MM.1S (cell line): ENCODE data around the gene SPDYE3.
"Not testable (repeated sequence)": the region's sequence is repeated elsewhere in the genome, so short reads cannot be mapped to it uniquely, and the experiment has no call there.

Source experiments
- DNase-seq: peaks from one replicate; pipeline ENCODE4 v3.0.0-alpha.2; 2015
- H2AFZ ChIP-seq: fragments of 300-600 bp; sonication (generic); 2 replicates; pipeline ENCODE4 v1.6.0; 2016; ENCODE audit warnings: antibody characterized with exemption, low read length
- H3F3A ChIP-seq: fragments of 300-600 bp; sonication (generic); 2 replicates; pipeline ENCODE4 v1.6.1; 2016; ENCODE audit warnings: mild to moderate bottlenecking, antibody characterized with exemption, low read length, moderate library complexity, mixed read lengths; ENCODE audit not compliant: insufficient read depth
- H3K27ac ChIP-seq: fragments of 300-600 bp; sonication (generic); 2 replicates; pipeline ENCODE4 v1.5.1; 2016; ENCODE audit warnings: mild to moderate bottlenecking, low read length
- H3K27me3 ChIP-seq: fragments of 300-600 bp; sonication (generic); replicated peaks from 2 replicates; pipeline ENCODE4 v1.6.0; 2016; ENCODE audit warnings: low read length; ENCODE audit not compliant: insufficient read depth
- H3K36me3 ChIP-seq: fragments of 300-600 bp; sonication (generic); replicated peaks from 2 replicates; pipeline ENCODE4 v1.6.1; 2016; ENCODE audit warnings: mild to moderate bottlenecking, low read length, mixed read lengths; ENCODE audit not compliant: insufficient read depth
- H3K4me1 ChIP-seq: fragments of 300-600 bp; sonication (generic); 2 replicates; pipeline ENCODE4 v1.6.1; 2016; ENCODE audit warnings: low read length, mixed read lengths
- H3K4me2 ChIP-seq: fragments of 300-600 bp; sonication (generic); 2 replicates; pipeline ENCODE4 v1.6.0; 2016; ENCODE audit warnings: low read depth, low read length
- H3K4me3 ChIP-seq: fragments of 300-600 bp; sonication (generic); 2 replicates; pipeline ENCODE4 v1.5.1; 2016; ENCODE audit warnings: low read length, mixed read lengths
- H3K79me2 ChIP-seq: fragments of 300-600 bp; sonication (generic); 2 replicates; pipeline ENCODE4 v1.6.1; 2016; ENCODE audit warnings: mixed run types, low read length, mixed read lengths
- H3K9ac ChIP-seq: fragments of 300-600 bp; sonication (generic); 2 replicates; pipeline ENCODE4 v1.6.1; 2016; ENCODE audit warnings: low read length, mixed read lengths
- H3K9me2 ChIP-seq: fragments of 300-600 bp; sonication (generic); replicated peaks from 2 replicates; pipeline ENCODE4 v1.6.1; 2016; ENCODE audit warnings: mild to moderate bottlenecking, low read length, mixed read lengths; ENCODE audit not compliant: insufficient read depth
- H3K9me3 ChIP-seq: fragments of 300-600 bp; sonication (generic); replicated peaks from 2 replicates; pipeline ENCODE4 v1.6.1; 2016; ENCODE audit warnings: mild to moderate bottlenecking, low read length, mixed read lengths; ENCODE audit not compliant: insufficient read depth
- H4K20me1 ChIP-seq: fragments of 300-600 bp; sonication (generic); 2 replicates; pipeline ENCODE4 v1.6.1; 2016; ENCODE audit warnings: mild to moderate bottlenecking, low read length, moderate library complexity, mixed read lengths; ENCODE audit not compliant: insufficient read depth

Gene SPDYE3

GRCh38 chr7:100318329-100318728 is 10.8 kb downstream of the SPDYE3 start:
- DNase-seq, H3F3A ChIP-seq, H3K36me3 ChIP-seq, H3K4me3 ChIP-seq, H3K4me1 ChIP-seq, H3K4me2 ChIP-seq, H2AFZ ChIP-seq, H3K27ac ChIP-seq, H3K9me2 ChIP-seq, H3K9me3 ChIP-seq, H3K27me3 ChIP-seq, H3K9ac ChIP-seq, H4K20me1 ChIP-seq, H3K79me2 ChIP-seq: not testable (repeated sequence)

DNA sequence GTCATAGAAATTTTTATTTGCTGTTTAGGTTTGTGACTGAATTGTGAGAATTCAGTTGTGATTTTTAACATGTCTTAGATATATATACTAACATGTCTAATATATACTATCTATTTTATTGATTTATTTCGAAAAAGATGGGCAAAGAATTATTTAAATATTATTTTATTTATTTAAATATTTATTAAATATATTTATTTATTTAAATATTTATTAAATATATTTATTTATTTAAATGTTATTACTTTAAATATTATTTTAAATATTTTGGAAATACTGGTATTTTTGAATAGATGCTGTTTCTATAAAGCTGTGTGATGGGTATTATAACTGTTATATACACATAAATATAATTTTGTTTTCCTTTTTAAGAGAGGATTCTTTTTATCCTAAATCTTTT is 14.1 kb downstream of the SPDYE3 start:
- not testable (repeated sequence) for H2AFZ ChIP-seq, H3K4me1 ChIP-seq, H4K20me1 ChIP-seq, H3K27me3 ChIP-seq, H3K79me2 ChIP-seq, H3K9me2 ChIP-seq, H3K9ac ChIP-seq, DNase-seq, H3K4me2 ChIP-seq, H3K4me3 ChIP-seq, H3K27ac ChIP-seq, H3K36me3 ChIP-seq, H3F3A ChIP-seq, H3K9me3 ChIP-seq

DNA sequence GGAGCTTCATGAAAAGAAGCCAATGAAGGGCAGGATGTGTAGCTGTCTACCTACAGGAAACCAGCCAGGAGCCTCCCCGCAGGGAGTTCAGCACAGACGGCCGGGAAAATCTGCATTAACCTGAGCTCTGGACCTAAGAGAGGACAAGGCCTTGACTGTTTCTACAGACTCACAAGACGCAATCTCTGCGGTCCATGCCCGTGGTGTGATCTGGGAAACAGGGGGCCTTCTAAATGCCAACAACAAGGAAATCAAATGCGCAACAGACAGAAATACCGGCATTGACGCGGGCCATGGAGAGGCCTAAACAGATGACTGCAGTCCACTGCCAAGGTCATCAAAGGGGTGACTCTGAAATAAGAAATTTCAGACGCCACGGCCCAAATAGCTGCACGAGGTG is 16.7 kb downstream of the SPDYE3 start:
- H2AFZ ChIP-seq, H3K9me3 ChIP-seq, H3K36me3 ChIP-seq, H3K79me2 ChIP-seq, H3K27me3 ChIP-seq, H3K4me2 ChIP-seq, H3K27ac ChIP-seq, DNase-seq, H3K9me2 ChIP-seq, H4K20me1 ChIP-seq, H3K4me3 ChIP-seq, H3F3A ChIP-seq, H3K4me1 ChIP-seq, H3K9ac ChIP-seq: not testable (repeated sequence)

GRCh38 chr7:100325671-100326070 is 18.2 kb downstream of the SPDYE3 start:
- H3K9me3 ChIP-seq, H3K27ac ChIP-seq, H3K9me2 ChIP-seq, H3K79me2 ChIP-seq, DNase-seq, H3K4me3 ChIP-seq, H3K4me2 ChIP-seq, H3F3A ChIP-seq, H3K9ac ChIP-seq, H3K36me3 ChIP-seq, H3K27me3 ChIP-seq, H2AFZ ChIP-seq, H3K4me1 ChIP-seq, H4K20me1 ChIP-seq: not testable (repeated sequence)

DNA sequence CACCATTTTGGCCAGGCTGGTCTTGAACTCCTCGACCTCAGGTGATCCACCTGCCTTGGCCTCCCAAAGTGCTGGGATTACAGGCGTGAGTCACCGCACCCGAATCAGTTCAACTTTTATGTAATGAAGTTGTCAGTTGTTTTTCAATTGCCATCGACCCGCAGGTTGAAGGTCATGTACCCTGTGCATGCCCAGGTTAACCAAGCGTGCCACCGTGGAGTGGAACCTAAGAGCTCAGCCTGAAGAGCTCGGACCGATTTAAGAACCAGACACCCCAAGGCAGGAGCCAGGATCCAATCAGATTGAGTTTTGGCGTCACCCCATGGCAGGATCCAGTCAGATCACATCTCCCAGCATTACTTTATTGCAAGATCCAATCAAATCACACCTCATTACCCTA is 19.4 kb downstream of the SPDYE3 start:
- not testable (repeated sequence) for H3K9ac ChIP-seq, H2AFZ ChIP-seq, H3F3A ChIP-seq, H3K79me2 ChIP-seq, H3K27me3 ChIP-seq, H3K36me3 ChIP-seq, H3K27ac ChIP-seq, H3K4me3 ChIP-seq, H3K9me3 ChIP-seq, H4K20me1 ChIP-seq, H3K4me1 ChIP-seq, H3K9me2 ChIP-seq, DNase-seq, H3K4me2 ChIP-seq

DNA sequence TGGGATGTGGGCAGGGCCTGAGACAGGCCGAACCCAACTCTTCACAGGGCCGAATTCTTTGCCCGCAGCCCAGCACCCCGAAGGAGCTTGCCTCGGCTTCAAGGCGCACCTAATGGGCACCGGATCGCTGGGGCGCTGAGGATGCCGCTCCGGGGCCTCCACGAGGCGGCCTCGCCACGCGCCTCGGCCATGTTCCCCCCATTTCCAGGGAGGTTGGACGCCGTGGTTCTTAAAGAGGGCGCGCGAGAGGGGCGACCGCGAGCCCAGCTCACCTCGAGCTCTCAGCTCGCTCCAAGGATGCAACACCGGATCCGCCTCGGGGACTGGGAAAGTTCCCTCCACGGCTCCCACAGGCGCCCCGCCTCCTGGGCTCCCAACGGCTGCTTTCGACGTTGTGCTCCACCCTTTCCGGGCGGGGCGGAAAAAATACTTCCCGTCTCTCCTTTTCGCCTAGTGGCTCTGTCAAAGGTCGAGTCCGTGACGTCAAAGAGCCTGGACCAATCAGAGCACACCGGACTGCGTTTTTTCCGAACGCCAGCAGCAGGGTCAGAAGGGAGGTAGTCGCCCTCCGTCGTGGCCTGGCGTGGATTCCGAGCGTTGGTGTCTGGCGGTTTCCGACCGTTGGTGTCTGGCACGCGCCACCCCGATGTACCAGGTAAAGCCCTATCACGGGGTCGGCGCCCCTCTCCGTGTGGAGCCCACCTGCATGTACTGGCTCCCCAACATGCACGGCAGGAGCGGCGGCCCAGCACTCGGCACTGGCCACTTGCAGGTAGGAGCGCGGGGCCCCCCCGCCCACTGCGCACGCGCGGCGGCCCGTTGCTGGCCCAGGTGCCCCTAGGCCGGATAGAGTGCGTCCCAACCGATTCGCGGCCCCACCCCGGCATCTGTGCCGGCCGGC is 28.3 kb downstream of the SPDYE3 start:
- Histone ChIP-seq H3K4me2 (peak overlapping the region; percentile 32; the same call in 1 of the 2 replicates), H2AFZ (0 out of 2 replicates have a peak overlapping the region, but pooled peaks have one; percentile 27)

GRCh38 chr7:100338083-100338696 is 30.7 kb downstream of the SPDYE3 start:
- H3K79me2 ChIP-seq = peaks cover 35% of the 10 kb centered on the region
- DNase-seq, H3K27me3 ChIP-seq, H3K9me2 ChIP-seq, H3K36me3 ChIP-seq, H4K20me1 ChIP-seq, H2AFZ ChIP-seq, H3K9me3 ChIP-seq, H3F3A ChIP-seq, H3K4me2 ChIP-seq, H3K9ac ChIP-seq, H3K27ac ChIP-seq, H3K4me3 ChIP-seq: not testable (repeated sequence)
- peaks cover 13% of the 10 kb centered on the region for H3K4me1 ChIP-seq

More for the DNA sequence above, 28.3 kb downstream of the SPDYE3 start:
- H3K79me2 ChIP-seq = peaks cover 19% of the 10 kb centered on the region
- H4K20me1 ChIP-seq, H3K36me3 ChIP-seq, H3K4me1 ChIP-seq, H3F3A ChIP-seq, H3K9me2 ChIP-seq, H3K27me3 ChIP-seq, H3K9me3 ChIP-seq: not testable (repeated sequence)
- H3K9ac ChIP-seq = peak overlapping the region; percentile 92
- DNase-seq = peak; percentile 89
- peak overlapping the region; percentile 91 for H3K4me3 ChIP-seq
- peak overlapping the region; percentile 94 for H3K27ac ChIP-seq
